ENCODE data around the gene IL23A.

- TF ChIP-seq CTCF (IDR thresholded peaks at IDR 0.05; ENCODE audit: insufficient read depth, low read length, poor library complexity, severe bottlenecking) (no peak), EZH2phosphoT487 (conservative IDR thresholded peaks at IDR 0.05; ENCODE audit: low read length) (no peak)
Measured at GRCh38 chr12:56299308-56299852, 39.3 kb upstream of the IL23A start.

All from SU-DHL-6 (cell line).